Raji (cell line): ENCODE data around the gene SLC19A1.

Experiments
- POLR2A ChIP-seq: IDR thresholded peaks from 2 replicates; pipeline ENCODE4 v1.6.1; 2011; ENCODE audit warnings: low read depth, low read length, control low read depth; ENCODE audit not compliant: insufficient read depth

SLC19A1 gene

GRCh38 chr21:45542242-45542666 lies at the start of gene SLC19A1:
Gene SLC19A1 (minus strand): TSS chr21:45542440. CDS start chr21:45537959, 4,481 bp downstream.
- TF ChIP-seq POLR2A, result peak; percentile 64

GRCh38 chr21:45591619-45592207 lies 49.5 kb upstream of the SLC19A1 start:
- no peak for TF ChIP-seq POLR2A

- no peak for TF ChIP-seq POLR2A
These were observed 48.7 kb upstream of the SLC19A1 start for GRCh38 chr21:45590726-45591618.

GRCh38 chr21:45590246-45590725 lies 48.0 kb upstream of the SLC19A1 start:
- no peak for TF ChIP-seq POLR2A

GRCh38 chr21:45589686-45590245 lies 47.5 kb upstream of the SLC19A1 start:
- no peak for TF ChIP-seq POLR2A

GRCh38 chr21:45588871-45589491 lies 46.7 kb upstream of the SLC19A1 start:
- TF ChIP-seq POLR2A, result no peak

- no peak for TF ChIP-seq POLR2A
These were observed 46.0 kb upstream of the SLC19A1 start for GRCh38 chr21:45588086-45588825.

- TF ChIP-seq POLR2A, result no peak
These were observed 44.1 kb upstream of the SLC19A1 start for GRCh38 chr21:45586289-45586858.

- no peak for TF ChIP-seq POLR2A
These were observed 42.5 kb upstream of the SLC19A1 start for GRCh38 chr21:45584786-45585185.

GRCh38 chr21:45583831-45584509 lies 41.7 kb upstream of the SLC19A1 start:
- TF ChIP-seq POLR2A, result no peak

GRCh38 chr21:45582128-45582527 lies 39.9 kb upstream of the SLC19A1 start:
- no peak for TF ChIP-seq POLR2A

- TF ChIP-seq POLR2A, result no peak
These were observed 39.1 kb upstream of the SLC19A1 start for GRCh38 chr21:45581322-45581712.

- TF ChIP-seq POLR2A, result no peak
These were observed 38.5 kb upstream of the SLC19A1 start for GRCh38 chr21:45580576-45581321.

- no peak for TF ChIP-seq POLR2A
These were observed 37.9 kb upstream of the SLC19A1 start for GRCh38 chr21:45580181-45580575.
